AG04450 (cell line): ENCODE data around the gene VIL1. TPM values are rescaled to one million over a fixed set of nuclear protein-coding genes. Genes with fewer than 3 reads are reported as not detected.

Experiments
- CTCF ChIA-PET: fragments of 300-600, 350-600 bp; formaldehyde crosslinking; extraction: SDS; loops from one replicate; lab custom pipeline; 2022; ENCODE audit warnings: antibody characterized with exemption, inconsistent platforms; lab: Charles Lee
- POLR2A ChIA-PET: fragments of 350-600 bp; formaldehyde crosslinking; extraction: SDS; loops from one replicate; lab custom pipeline; 2021; ENCODE audit warnings: antibody characterized with exemption, inconsistent platforms; lab: Yijun Ruan, JAX
- DNase-seq: peaks from one replicate; pipeline ENCODE4 v3.0.0-alpha.2; 2011; ENCODE audit warnings: low read depth, low spot score
- H3K27ac ChIP-seq: one replicate; pipeline ENCODE4 v1.5.1; 2012; ENCODE audit warnings: low read depth, low read length, control low read depth
- H3K27me3 ChIP-seq: one replicate; pipeline ENCODE4 v1.6.0; 2012; ENCODE audit warnings: low read length; ENCODE audit not compliant: control insufficient read depth, insufficient read depth
- H3K4me3 ChIP-seq: 2 replicates; pipeline ENCODE4 v1.5.1; 2011; ENCODE audit warnings: mild to moderate bottlenecking, low read depth, low read length, control low read depth
- H3K9me3 ChIP-seq: 2 replicates; pipeline ENCODE4 v1.5.1; 2012; ENCODE audit warnings: low read length; ENCODE audit not compliant: control insufficient read depth, insufficient read depth
- polyA plus RNA-seq: library from polyadenylated mRNA; depleted of rRNA; stranded (reverse); fragments of >200 nt; gene quantifications from 2 replicates; pipeline ENCODE4 v1.2.3, GENCODE V29; 2011
- TF ChIP-seq, protein P1 (sequence below): IDR thresholded peaks from 2 replicates; pipeline ENCODE4 v1.5.1; 2011; ENCODE audit warnings: low read depth, low read length, control low read depth, inconsistent platforms

Gene VIL1
- polyA plus RNA-seq, 1 experiment = not detected

DNA sequence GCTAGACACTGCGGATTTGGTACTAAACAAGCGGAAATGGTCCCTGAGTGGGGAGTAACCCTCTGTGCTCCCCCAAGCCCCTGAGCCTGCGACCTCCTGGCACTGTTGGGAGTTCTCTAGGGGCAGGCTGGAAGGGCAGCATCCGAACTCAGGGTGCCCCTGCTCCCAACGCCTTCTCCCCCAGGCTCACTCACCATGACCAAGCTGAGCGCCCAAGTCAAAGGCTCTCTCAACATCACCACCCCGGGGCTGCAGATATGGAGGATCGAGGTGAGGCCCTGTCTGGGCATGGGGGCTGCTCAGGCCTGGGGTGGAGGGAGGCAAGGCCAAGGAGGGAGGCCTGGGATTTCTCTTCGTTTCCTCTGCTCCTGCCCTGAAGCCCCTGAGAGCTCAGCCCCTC lies 4.7 kb downstream of the VIL1 start:
- ChIA-PET CTCF (no interaction called here), POLR2A (no interaction called here)
- DNase-seq = no peak
- TF ChIP-seq, protein P1, sequence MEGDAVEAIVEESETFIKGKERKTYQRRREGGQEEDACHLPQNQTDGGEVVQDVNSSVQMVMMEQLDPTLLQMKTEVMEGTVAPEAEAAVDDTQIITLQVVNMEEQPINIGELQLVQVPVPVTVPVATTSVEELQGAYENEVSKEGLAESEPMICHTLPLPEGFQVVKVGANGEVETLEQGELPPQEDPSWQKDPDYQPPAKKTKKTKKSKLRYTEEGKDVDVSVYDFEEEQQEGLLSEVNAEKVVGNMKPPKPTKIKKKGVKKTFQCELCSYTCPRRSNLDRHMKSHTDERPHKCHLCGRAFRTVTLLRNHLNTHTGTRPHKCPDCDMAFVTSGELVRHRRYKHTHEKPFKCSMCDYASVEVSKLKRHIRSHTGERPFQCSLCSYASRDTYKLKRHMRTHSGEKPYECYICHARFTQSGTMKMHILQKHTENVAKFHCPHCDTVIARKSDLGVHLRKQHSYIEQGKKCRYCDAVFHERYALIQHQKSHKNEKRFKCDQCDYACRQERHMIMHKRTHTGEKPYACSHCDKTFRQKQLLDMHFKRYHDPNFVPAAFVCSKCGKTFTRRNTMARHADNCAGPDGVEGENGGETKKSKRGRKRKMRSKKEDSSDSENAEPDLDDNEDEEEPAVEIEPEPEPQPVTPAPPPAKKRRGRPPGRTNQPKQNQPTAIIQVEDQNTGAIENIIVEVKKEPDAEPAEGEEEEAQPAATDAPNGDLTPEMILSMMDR = no peak
- H3K9me3 ChIP-seq = no peaks in the 10 kb centered on the region
- H3K4me3 ChIP-seq = no peak overlapping the region
- peaks cover 7% of the 10 kb centered on the region for H3K27me3 ChIP-seq
- H3K27ac ChIP-seq = no peak overlapping the region

DNA sequence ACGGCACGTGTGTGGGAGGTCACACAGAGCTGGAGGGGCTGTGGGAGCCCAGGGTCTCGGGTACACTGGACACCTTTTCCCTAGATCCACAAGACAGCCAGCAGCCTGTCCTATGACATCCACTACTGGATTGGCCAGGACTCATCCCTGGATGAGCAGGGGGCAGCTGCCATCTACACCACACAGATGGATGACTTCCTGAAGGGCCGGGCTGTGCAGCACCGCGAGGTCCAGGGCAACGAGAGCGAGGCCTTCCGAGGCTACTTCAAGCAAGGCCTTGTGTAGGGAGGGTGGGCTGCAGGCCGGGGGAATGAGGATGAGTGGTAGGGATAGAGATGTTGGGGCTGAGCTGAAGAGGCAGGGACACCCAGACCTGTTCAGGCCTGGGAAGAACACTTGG lies 6.6 kb downstream of the VIL1 start:
- Histone ChIP-seq H3K9me3 (no peaks in the 10 kb centered on the region), H3K4me3 (no peak overlapping the region), H3K27me3 (peaks cover 9% of the 10 kb centered on the region), H3K27ac (no peak overlapping the region)
- TF ChIP-seq, protein P1 = no peak
- CTCF ChIA-PET = interaction anchor here (0.5 to 1.1 kb wide), 2 partner anchors 16 to 133 kb away, joined by 3 read pairs; partner anchors contain the start of gene TMBIM1
- DNase-seq = no peak
- POLR2A ChIA-PET = interaction anchor here (0.6 kb wide), 1 partner anchor 75 kb away, joined by 4 read pairs; no protein-coding TSS in a partner anchor

DNA sequence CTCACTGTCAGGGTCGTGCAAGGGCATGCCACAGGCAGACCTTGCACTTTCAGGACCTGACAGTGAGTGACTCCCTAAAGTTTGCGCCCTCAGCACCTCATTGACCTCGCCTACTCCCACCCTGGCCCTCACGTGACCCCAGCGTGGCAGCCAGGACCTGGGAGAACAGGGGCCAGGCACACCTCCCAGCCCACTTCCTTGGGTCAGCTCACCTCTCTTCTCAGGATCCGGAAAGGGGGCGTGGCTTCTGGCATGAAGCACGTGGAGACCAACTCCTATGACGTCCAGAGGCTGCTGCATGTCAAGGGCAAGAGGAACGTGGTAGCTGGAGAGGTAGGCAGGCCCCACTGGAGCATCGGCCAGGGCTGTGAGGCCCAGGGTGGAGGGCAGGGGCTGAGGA lies 8.8 kb downstream of the VIL1 start:
- POLR2A ChIA-PET = no interaction called here
- Histone ChIP-seq H3K4me3 (no peak overlapping the region), H3K27ac (no peak overlapping the region), H3K9me3 (no peaks in the 10 kb centered on the region), H3K27me3 (peaks cover 13% of the 10 kb centered on the region)
- TF ChIP-seq, protein P1 = no peak
- DNase-seq = no peak
- CTCF ChIA-PET = no interaction called here

DNA sequence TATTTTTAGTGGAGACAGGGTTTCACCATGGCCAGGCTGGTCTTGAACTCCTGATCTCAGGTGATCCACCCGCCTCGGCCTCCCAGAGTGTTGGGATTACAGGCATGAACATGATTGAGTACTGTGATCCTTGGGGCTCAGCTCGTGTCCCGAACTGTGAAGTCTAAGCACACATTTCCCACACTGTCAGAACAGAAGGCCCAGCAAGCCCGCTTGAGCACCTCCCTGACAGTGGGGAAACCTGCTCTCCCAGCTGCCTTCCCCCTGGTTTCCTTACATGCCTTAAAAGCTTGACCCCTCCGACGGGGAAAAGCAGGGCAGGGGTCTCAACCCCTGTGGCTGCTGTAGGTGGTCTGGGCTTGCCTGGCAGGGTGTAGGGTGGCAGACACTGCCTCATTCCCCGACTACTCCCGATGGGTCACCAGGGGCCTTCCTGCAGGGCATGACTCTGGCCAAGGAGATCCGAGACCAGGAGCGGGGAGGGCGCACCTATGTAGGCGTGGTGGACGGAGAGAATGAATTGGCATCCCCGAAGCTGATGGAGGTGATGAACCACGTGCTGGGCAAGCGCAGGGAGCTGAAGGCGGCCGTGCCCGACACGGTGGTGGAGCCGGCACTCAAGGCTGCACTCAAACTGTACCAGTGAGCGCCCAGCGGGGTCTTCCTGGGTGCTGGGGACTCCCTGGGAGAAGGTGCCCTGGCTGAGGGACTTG lies 10.1 kb downstream of the VIL1 start:
- Histone ChIP-seq H3K27me3 (peaks cover 15% of the 10 kb centered on the region), H3K27ac (no peak overlapping the region), H3K4me3 (no peak overlapping the region), H3K9me3 (no peaks in the 10 kb centered on the region)
- POLR2A ChIA-PET = no interaction called here
- CTCF ChIA-PET = no interaction called here
- no peak for DNase-seq
- TF ChIP-seq, protein P1 = no peak

DNA sequence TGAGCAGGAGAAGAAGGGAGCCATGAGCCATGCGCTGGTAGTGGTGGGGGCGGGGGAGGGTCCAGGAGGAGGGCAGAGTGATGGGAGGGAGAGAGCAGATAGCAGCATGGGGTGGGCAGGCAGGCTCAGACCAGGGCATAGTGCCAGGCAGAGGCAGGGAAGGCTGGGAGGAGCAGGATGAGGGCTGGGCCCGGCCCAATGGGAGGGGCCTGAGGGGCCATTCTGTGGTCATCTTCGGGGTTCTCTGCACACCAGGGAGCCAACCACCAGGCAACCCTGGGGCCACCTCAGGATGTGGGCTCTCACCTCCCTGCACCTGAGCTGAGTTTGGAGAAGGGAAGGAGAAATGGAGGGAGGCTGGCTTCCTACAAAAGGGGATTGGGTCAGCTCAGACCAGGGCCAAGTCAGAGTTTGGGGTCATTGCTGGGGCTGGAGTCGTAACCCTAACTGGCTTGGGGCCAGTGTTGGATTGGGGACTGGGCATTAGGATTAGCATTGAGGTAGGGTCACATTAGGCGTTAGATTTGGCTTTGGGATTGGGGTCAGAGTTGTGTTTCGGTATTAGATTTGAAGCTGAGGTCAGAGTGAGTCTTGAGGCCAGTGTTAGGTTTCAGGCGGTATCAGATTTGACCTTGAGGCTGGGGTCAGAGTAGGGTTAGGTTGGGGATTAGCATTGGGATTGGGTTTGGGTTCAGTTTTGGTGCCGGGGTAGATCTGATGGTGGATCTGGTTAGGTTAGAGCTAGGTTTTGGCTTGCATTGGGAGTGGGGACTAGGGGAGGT lies 11.2 kb downstream of the VIL1 start:
- no peak for DNase-seq
- POLR2A ChIA-PET = no interaction called here
- Histone ChIP-seq H3K27ac (no peak overlapping the region), H3K9me3 (no peaks in the 10 kb centered on the region), H3K4me3 (no peak overlapping the region), H3K27me3 (peaks cover 18% of the 10 kb centered on the region)
- TF ChIP-seq, protein P1 = no peak
- CTCF ChIA-PET = interaction anchor here (1.0 kb wide), 1 partner anchor 34 kb away, joined by 3 read pairs; no protein-coding TSS in a partner anchor
